Spleen (tissue), 7 donors: ENCODE data around the gene TRAPPC4.

ENCODE experiments used
- POLR2A ChIP-seq, 3 donors: fragments of 450-650 bp; IDR thresholded peaks; one replicate each; pipeline ENCODE4 v1.5.1; 2017; ENCODE audit warnings: antibody characterized with exemption in 3 of 3, mild to moderate bottlenecking in 1 of 3
- POLR2AphosphoS5 ChIP-seq, 3 donors: sonication (generic); formaldehyde crosslinking; IDR thresholded peaks; one replicate each; pipeline ENCODE4 v1.5.1; 2017; ENCODE audit warnings: antibody characterized with exemption in 3 of 3
- TF ChIP-seq, protein P1 (sequence below), 11 experiments: fragments of 200-600 bp in 7 of 11; fragments of 450-650 bp in 4 of 11; sonication (generic) in 4 of 11; IDR thresholded peaks in 8 of 11; conservative IDR thresholded peaks in 3 of 11; 1 replicate in 7 of 11; 2 replicates in 4 of 11; pipeline versions ENCODE4 v1.4.0 to v1.8.0; 2016 to 2021; ENCODE audit warnings: antibody characterized with exemption in 11 of 11, inconsistent platforms in 4 of 11, mild to moderate bottlenecking in 1 of 11
- donor health status: DM: no; HTN: no; CAD: no; lungs with moderate emphysema.
- donor health status: DM: no; HTN: no; CAD: no.
- donor health status: DM: no; HTN: no; CAD: no.

GRCh38 chr11:119056421-119056999 is 37.9 kb downstream of the TRAPPC4 start:
- TF ChIP-seq, protein P1, sequence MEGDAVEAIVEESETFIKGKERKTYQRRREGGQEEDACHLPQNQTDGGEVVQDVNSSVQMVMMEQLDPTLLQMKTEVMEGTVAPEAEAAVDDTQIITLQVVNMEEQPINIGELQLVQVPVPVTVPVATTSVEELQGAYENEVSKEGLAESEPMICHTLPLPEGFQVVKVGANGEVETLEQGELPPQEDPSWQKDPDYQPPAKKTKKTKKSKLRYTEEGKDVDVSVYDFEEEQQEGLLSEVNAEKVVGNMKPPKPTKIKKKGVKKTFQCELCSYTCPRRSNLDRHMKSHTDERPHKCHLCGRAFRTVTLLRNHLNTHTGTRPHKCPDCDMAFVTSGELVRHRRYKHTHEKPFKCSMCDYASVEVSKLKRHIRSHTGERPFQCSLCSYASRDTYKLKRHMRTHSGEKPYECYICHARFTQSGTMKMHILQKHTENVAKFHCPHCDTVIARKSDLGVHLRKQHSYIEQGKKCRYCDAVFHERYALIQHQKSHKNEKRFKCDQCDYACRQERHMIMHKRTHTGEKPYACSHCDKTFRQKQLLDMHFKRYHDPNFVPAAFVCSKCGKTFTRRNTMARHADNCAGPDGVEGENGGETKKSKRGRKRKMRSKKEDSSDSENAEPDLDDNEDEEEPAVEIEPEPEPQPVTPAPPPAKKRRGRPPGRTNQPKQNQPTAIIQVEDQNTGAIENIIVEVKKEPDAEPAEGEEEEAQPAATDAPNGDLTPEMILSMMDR (IDR thresholded peaks at IDR 0.05 in 8 of 11, conservative IDR thresholded peaks at IDR 0.05 in 3 of 11) = no peak
- TF ChIP-seq POLR2A (IDR thresholded peaks at IDR 0.05) (no peak), POLR2AphosphoS5 (IDR thresholded peaks at IDR 0.05) (no peak)
